Trophoblast cell (in vitro differentiated cells and primary cell): ENCODE results near the gene ATP13A4.

Source experiments
- DNase-seq, 2 donors: peaks; one replicate each; pipeline ENCODE4 v3.0.0-alpha.2; 2016
- H2AFZ ChIP-seq: 2 replicates; pipeline ENCODE4 v1.6.1; 2013; ENCODE audit warnings: low read length, moderate library complexity, mild to moderate bottlenecking; ENCODE audit not compliant: insufficient read depth, poor library complexity
- H2AK5ac ChIP-seq: 2 replicates; pipeline ENCODE4 v1.6.1; 2013; ENCODE audit warnings: mild to moderate bottlenecking, low read length
- H2BK120ac ChIP-seq: 2 replicates; pipeline ENCODE4 v1.6.1; 2013; ENCODE audit warnings: low read length, mild to moderate bottlenecking, moderate library complexity; ENCODE audit not compliant: insufficient read depth, poor library complexity
- H2BK12ac ChIP-seq: 2 replicates; pipeline ENCODE4 v1.6.1; 2013; ENCODE audit warnings: mild to moderate bottlenecking, low read length, moderate library complexity
- H2BK5ac ChIP-seq: 2 replicates; pipeline ENCODE4 v1.6.1; 2013; ENCODE audit warnings: low read length, low read depth, moderate library complexity, mild to moderate bottlenecking; ENCODE audit not compliant: poor library complexity
- H3K14ac ChIP-seq: 2 replicates; pipeline ENCODE4 v1.6.1; 2013; ENCODE audit warnings: mild to moderate bottlenecking, low read length
- H3K18ac ChIP-seq: 2 replicates; pipeline ENCODE4 v1.6.1; 2013; ENCODE audit warnings: mild to moderate bottlenecking, low read length
- H3K23ac ChIP-seq: 2 replicates; pipeline ENCODE4 v1.6.1; 2013; ENCODE audit warnings: low read length
- H3K27ac ChIP-seq: 2 replicates; pipeline ENCODE4 v1.5.1; 2013; ENCODE audit warnings: low read depth, mild to moderate bottlenecking, inconsistent platforms, low read length, moderate library complexity
- H3K27me3 ChIP-seq: 2 replicates; pipeline ENCODE4 v1.6.1; 2013; ENCODE audit warnings: inconsistent platforms, mild to moderate bottlenecking, low read length, moderate library complexity; ENCODE audit not compliant: insufficient read depth
- H3K36me3 ChIP-seq, 2 experiments: 1 replicate in 1 of 2; 2 replicates in 1 of 2; pipeline ENCODE4 v1.6.1; 2013; ENCODE audit warnings: low read length in 2 of 2, mild to moderate bottlenecking in 2 of 2, moderate library complexity in 1 of 2; ENCODE audit not compliant: insufficient read depth in 2 of 2, control insufficient read depth in 1 of 2
- H3K4ac ChIP-seq: 2 replicates; pipeline ENCODE4 v1.6.1; 2013; ENCODE audit warnings: low read depth, mild to moderate bottlenecking, low read length, moderate library complexity
- H3K4me1 ChIP-seq, 2 experiments: 1 replicate in 1 of 2; 2 replicates in 1 of 2; pipeline ENCODE4 v1.6.1; 2013; ENCODE audit warnings: low read length in 2 of 2, mild to moderate bottlenecking in 2 of 2, moderate library complexity in 1 of 2; ENCODE audit not compliant: insufficient read depth in 2 of 2, control insufficient read depth in 1 of 2
- H3K4me2 ChIP-seq: 2 replicates; pipeline ENCODE4 v1.6.1; 2013; ENCODE audit warnings: inconsistent platforms, mild to moderate bottlenecking, low read length, moderate library complexity
- H3K4me3 ChIP-seq: 2 replicates; pipeline ENCODE4 v1.5.1; 2013; ENCODE audit warnings: mild to moderate bottlenecking, low read depth, low read length, inconsistent platforms
- H3K79me1 ChIP-seq: one replicate; pipeline ENCODE4 v1.6.1; 2013; ENCODE audit warnings: low read length
- H3K79me2 ChIP-seq: 2 replicates; pipeline ENCODE4 v1.6.1; 2013; ENCODE audit warnings: low read length, mild to moderate bottlenecking; ENCODE audit not compliant: control insufficient read depth, insufficient read depth, poor library complexity
- H3K9ac ChIP-seq: 2 replicates; pipeline ENCODE4 v1.6.1; 2013; ENCODE audit warnings: mild to moderate bottlenecking, low read length
- H3K9me3 ChIP-seq: 2 replicates; pipeline ENCODE4 v1.6.1; 2013; ENCODE audit warnings: low read depth, mild to moderate bottlenecking, control low read depth, inconsistent platforms, low read length; ENCODE audit not compliant: insufficient read depth
- H4K12ac ChIP-seq: 2 replicates; pipeline ENCODE4 v1.6.1; 2013; ENCODE audit warnings: low read depth, mild to moderate bottlenecking, low read length, moderate library complexity
- H4K8ac ChIP-seq: 2 replicates; pipeline ENCODE4 v1.6.1; 2013; ENCODE audit warnings: low read depth, mild to moderate bottlenecking, low read length, moderate library complexity
- H4K91ac ChIP-seq: one replicate; pipeline ENCODE4 v1.6.1; 2013; ENCODE audit warnings: low read depth, mild to moderate bottlenecking, low read length, moderate library complexity
- WGBS: extraction: QIAGEN DNeasy Blood & Tissue Kit; methylation state at CpG from one replicate; pipeline ENCODE4 v1.1.7; 2013; ENCODE audit warnings: missing lambda C conversion rate; ENCODE audit not compliant: insufficient read length, insufficient coverage; ENCODE audit errors: extremely low coverage; 5-methylcytosine and 5-hydroxymethylcytosine counted together

ATP13A4 gene

GRCh38 chr3:193407688-193408087 lies 147.0 kb downstream of the ATP13A4 start:
- no peaks in the 10 kb centered on the region for H3K9me3 ChIP-seq
- H4K91ac ChIP-seq, result no peak overlapping the region
- no peak overlapping the region for H3K4me3 ChIP-seq
- H2BK5ac ChIP-seq, result no peak overlapping the region
- H2AFZ ChIP-seq, result no peak overlapping the region
- no peaks in the 10 kb centered on the region for H3K79me1 ChIP-seq
- H3K9ac ChIP-seq, result no peak overlapping the region
- H3K4me1 ChIP-seq, result no peaks in the 10 kb centered on the region
- no peak for DNase-seq
- WGBS, result no CpG with 5 or more reads among the region's 1 CpG
- H4K8ac ChIP-seq, result no peak overlapping the region
- no peak overlapping the region for H2BK12ac ChIP-seq
- H3K4me2 ChIP-seq, result no peak overlapping the region
- no peaks in the 10 kb centered on the region for H3K27me3 ChIP-seq
- H2BK120ac ChIP-seq, result no peak overlapping the region
- no peak overlapping the region for H3K27ac ChIP-seq
- no peak overlapping the region for H3K18ac ChIP-seq
- no peaks in the 10 kb centered on the region for H3K36me3 ChIP-seq
- no peak overlapping the region for H3K4ac ChIP-seq
- H4K12ac ChIP-seq, result no peak overlapping the region
- no peak overlapping the region for H3K14ac ChIP-seq
- H3K79me2 ChIP-seq, result no peaks in the 10 kb centered on the region
- no peak overlapping the region for H2AK5ac ChIP-seq
- no peak overlapping the region for H3K23ac ChIP-seq

GRCh38 chr3:193407112-193407511 lies 147.6 kb downstream of the ATP13A4 start:
- H2BK12ac ChIP-seq, result no peak overlapping the region
- DNase-seq, result no peak
- no peak overlapping the region for H3K23ac ChIP-seq
- H3K4ac ChIP-seq, result no peak overlapping the region
- no peak overlapping the region for H2AK5ac ChIP-seq
- H3K79me2 ChIP-seq, result no peaks in the 10 kb centered on the region
- H2BK5ac ChIP-seq, result no peak overlapping the region
- no peaks in the 10 kb centered on the region for H3K36me3 ChIP-seq
- no peak overlapping the region for H3K4me2 ChIP-seq
- H3K9ac ChIP-seq, result no peak overlapping the region
- H3K9me3 ChIP-seq, result no peaks in the 10 kb centered on the region
- H4K8ac ChIP-seq, result no peak overlapping the region
- no peak overlapping the region for H4K12ac ChIP-seq
- H2BK120ac ChIP-seq, result no peak overlapping the region
- no peak overlapping the region for H3K18ac ChIP-seq
- no peak overlapping the region for H3K4me3 ChIP-seq
- no peak overlapping the region for H2AFZ ChIP-seq
- no peak overlapping the region for H3K27ac ChIP-seq
- no peak overlapping the region for H4K91ac ChIP-seq
- no peaks in the 10 kb centered on the region for H3K4me1 ChIP-seq
- no peaks in the 10 kb centered on the region for H3K79me1 ChIP-seq
- H3K27me3 ChIP-seq, result no peaks in the 10 kb centered on the region
- no CpG with 5 or more reads among the region's 6 CpGs for WGBS
- H3K14ac ChIP-seq, result no peak overlapping the region

GRCh38 chr3:193403307-193403706 lies 151.4 kb downstream of the ATP13A4 start:
- Histone ChIP-seq H4K12ac (no peak overlapping the region), H4K8ac (no peak overlapping the region), H3K79me1 (no peaks in the 10 kb centered on the region), H2AFZ (no peak overlapping the region), H3K36me3 (no peaks in the 10 kb centered on the region), H3K18ac (no peak overlapping the region), H3K9ac (no peak overlapping the region), H3K27ac (no peak overlapping the region), H3K4me2 (no peak overlapping the region), H3K23ac (no peak overlapping the region), H2AK5ac (no peak overlapping the region), H2BK5ac (no peak overlapping the region), H3K27me3 (no peaks in the 10 kb centered on the region), H2BK120ac (no peak overlapping the region), H3K14ac (no peak overlapping the region), H4K91ac (no peak overlapping the region), H3K4ac (no peak overlapping the region), H3K4me3 (no peak overlapping the region), H3K79me2 (no peaks in the 10 kb centered on the region), H2BK12ac (no peak overlapping the region), H3K4me1 (no peaks in the 10 kb centered on the region), H3K9me3 (no peaks in the 10 kb centered on the region)
- WGBS, result no CpG with 5 or more reads among the region's 2 CpGs
- no peak for DNase-seq

- Histone ChIP-seq H2BK120ac (no peak overlapping the region), H3K4me3 (no peak overlapping the region), H3K79me1 (no peaks in the 10 kb centered on the region), H3K14ac (no peak overlapping the region), H3K27me3 (no peaks in the 10 kb centered on the region), H4K91ac (no peak overlapping the region), H4K8ac (no peak overlapping the region), H3K79me2 (no peaks in the 10 kb centered on the region), H3K9ac (no peak overlapping the region), H3K36me3 (no peaks in the 10 kb centered on the region), H3K4me1 (no peaks in the 10 kb centered on the region), H3K27ac (no peak overlapping the region), H2AK5ac (no peak overlapping the region), H2BK12ac (no peak overlapping the region), H3K9me3 (no peaks in the 10 kb centered on the region), H3K4me2 (no peak overlapping the region), H3K23ac (no peak overlapping the region), H3K18ac (no peak overlapping the region), H3K4ac (no peak overlapping the region), H4K12ac (no peak overlapping the region), H2AFZ (no peak overlapping the region), H2BK5ac (no peak overlapping the region)
- no peak for DNase-seq
Observed at GRCh38 chr3:193400304-193400703, 154.4 kb downstream of the ATP13A4 start.
